ENCODE data around the gene WDR62.
"Not testable (repeated sequence)": the region's sequence is repeated elsewhere in the genome, so short reads cannot be mapped to it uniquely, and the experiment has no call there.

WDR62 gene

DNA sequence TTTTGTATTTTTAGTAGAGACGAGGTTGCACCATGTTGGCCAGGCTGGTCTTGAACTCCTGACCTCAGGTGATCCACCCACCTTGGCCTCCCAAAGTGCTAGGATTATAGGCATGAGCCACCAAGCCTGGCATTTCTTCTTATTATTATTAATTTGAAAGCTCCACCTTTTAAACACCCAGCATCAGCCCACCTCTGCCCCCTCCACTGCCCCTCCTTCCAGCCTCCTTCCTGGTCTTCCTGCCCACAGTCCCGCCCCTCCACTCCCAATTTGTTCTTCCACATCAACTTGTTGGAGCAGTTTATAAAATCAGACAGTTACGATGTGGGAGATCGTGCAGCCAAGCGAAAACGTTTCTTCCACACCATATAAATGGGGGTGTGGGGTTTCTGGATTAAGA lies 14.2 kb upstream of the WDR62 start:
- no peak for DNase-seq

DNA sequence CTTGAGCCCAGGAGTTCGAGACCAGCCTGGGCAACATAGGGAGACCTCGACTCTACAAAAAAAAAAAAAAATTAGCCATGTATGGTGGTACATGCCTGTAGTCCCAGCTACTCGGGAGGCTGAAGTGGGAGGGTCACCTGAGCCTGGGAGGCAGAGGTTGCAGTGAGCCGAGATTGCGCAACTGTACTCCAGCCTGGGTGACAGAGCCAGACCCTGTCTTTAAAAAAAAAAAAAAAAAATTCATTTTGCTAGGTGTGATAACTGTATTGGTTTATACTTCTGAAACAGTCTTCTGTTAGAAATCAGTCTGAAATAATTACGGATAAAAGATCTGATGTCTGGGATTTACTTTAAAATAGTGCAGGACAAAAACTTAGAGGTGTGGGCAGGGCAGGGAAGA lies 13.6 kb upstream of the WDR62 start:
- not testable (repeated sequence) for DNase-seq

GRCh38 chr19:36041831-36042230 lies 12.9 kb upstream of the WDR62 start:
- DNase-seq: no peak

GRCh38 chr19:36043952-36044351 lies 10.7 kb upstream of the WDR62 start:
- no peak for DNase-seq

DNA sequence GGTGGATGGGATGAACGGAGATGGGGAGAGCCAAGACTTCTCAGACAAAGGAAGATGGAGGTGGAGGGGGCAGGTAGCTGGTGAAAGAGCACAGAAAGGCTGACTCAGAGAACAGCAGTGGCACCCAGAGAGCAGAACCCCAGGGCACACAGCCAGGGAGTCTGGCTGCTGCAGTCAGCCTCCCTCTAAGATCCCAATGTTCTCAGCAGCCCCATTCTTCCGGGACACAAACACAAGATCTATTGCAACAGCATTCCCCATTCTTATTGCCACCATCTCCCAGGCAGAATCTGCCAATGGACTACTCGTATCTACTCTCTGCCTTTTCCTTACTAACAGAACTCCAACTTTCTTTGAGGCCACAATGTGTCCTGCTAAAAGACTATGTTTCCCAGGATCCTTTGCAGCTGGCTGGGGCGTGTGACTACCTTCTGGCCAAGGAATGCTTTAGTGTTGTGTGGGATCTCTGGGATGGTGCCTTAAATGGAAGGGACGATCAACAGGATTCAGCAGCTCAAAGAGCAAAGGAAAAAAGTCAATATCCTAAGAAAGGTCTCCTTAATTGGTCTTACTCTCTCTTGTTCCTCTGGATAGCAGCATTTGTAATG lies 8.2 kb upstream of the WDR62 start:
- no peak for DNase-seq

DNA sequence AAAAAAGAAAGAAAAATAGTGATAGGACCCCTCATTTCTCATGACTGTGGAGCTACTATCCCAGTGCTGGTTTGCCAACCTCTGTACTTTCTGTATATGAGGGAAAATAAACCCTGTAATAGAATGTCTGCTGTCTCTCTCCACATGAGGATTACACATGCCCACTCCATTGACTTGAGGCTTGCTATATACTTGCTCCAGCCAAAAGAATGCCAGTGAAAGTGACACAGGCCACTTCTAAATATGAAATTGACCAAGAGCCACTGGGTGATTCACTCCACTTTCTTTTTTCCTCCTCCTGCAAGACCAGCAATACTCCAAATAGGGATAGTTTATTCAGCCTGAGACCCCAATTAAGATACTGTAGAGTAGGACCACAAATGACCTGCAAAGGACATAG lies 6.9 kb upstream of the WDR62 start:
- no peak for DNase-seq

DNA sequence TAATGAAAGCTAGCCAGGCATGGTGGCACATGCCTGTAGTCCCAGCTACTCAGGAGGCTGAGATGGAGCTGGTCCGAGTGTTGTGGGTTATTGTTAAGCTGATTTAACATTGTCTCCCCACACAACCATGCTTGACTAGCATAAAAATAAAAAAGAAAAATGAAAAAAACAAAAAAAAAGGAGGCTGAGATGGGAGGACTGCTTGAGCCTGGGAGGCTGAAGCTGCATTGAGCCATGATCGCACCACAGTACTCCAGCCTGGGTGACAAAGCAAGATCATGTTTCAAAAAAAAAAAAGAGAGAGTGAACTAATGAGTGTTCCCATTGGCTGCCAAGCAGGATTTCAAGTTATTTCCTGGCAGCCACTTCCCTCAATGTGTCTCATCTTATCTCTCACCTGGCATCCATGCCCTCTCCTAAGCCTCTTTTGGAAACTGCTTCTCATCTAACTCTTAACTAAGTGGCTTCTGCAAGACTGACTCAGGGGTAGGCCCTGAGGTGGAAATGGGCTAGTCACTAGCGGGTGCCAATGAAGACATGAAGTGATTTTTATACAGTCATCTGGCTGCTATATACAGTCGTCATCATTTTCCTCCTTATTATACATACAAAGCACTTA lies 5.5 kb upstream of the WDR62 start:
- DNase-seq: no peak

- no peak for DNase-seq
Observed at GRCh38 chr19:36051236-36051635, 3.5 kb upstream of the WDR62 start.

GRCh38 chr19:36051637-36052036 lies 3.1 kb upstream of the WDR62 start:
- DNase-seq: no peak

DNA sequence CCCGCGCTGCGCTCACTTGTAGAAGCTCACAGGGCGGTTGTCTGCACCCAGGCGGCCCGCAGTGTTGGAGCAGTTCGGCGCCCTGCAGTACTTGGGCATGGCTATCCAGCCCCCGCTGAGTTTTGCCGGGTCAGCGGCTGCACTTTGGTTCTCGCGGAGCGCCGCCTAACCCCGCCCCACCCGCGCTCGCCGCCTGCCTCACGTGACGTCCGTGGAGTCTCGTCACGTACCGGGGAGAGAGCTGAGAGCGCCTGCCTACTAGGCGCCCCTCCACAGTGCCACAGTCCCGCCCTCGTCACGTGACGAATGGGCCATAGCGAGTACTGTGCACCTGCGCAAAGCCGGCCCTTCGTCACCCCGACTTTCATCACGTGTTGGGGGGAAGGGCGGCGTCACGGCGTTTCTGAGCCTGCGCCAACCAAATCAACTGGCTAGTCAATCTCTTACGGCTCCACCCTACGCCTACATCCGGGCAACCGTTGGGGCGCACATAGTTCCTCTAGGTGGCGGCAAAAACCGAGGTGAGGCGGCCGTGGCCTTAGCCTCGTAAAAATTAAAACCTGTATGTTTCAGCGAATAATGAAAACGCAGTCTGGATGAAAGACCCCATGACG lies 471 bp upstream of the WDR62 start, which contains the start of gene THAP8:
TSS of gene THAP8 (minus strand) at position 167 of the 614 bp plus-strand sequence. CDS start at position 99, 68 bp downstream.
- DNase-seq: peak; percentile 97

DNA sequence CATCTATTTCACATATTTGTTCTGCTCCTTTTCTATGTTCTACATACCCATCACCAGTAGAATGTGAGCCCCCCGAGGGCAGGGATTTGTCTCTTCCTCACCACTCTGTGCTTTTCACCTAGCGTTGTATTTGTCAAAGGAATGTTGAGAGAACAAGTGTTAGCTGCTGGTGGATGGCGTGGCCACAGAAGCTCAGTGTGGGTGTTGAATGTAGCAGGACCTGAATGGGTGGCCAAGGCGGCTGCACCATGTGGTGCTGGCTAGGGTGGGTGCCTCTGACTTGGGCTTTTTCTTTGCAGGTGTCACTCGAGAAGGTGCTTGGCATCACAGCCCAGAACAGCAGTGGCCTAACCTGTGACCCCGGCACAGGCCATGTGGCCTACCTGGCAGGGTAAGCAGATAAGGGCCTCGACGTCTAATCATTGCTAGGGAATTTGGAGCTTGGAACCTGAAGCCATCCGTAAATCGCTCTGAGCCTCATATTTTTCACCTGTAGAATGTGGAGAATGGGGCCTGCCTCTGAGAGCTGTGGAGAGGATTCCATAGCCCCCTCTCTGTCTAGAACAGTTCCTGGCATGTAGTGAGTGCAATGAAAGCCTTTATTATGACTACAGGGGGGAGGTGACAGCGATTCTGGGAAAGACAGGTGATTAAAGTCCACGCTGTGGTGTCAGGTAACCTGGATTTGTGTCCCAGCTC lies 3.9 kb downstream of the WDR62 start:
- DNase-seq: no peak

DNA sequence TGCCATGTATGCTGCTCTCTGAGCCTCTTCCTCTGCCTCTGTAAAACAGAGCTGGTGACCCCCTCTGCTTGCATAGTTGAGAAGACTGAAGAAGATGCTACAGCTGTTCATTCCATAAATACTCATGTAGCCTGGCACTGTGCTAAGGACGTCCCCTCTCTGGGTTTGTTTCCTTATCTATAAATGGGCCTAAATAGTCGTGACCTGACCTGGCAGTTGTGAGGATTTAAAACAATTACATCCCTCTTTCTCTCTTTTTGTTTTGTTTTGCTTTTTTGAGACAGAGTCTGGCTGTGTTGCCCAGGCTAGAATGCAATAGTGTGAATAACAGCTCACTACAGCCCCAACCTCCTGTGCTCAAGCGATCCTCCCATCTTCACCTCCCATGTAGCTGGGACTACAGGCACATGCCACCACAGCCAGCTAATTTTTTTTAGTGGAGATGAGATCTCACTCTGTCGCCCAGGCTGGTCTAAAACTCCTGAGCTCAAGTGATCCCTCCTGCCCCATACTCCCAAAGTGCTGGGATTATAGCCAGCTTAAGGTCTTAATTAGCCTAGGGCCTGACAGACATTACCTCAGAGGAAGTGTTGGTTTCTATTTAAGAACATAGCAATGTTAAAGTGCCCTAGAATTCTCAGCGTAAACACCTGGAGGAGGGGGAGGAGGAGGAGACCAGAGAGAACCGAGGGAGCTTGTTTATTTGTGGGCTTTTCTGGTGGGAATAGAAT lies 4.6 kb downstream of the WDR62 start:
- DNase-seq: no peak

DNA sequence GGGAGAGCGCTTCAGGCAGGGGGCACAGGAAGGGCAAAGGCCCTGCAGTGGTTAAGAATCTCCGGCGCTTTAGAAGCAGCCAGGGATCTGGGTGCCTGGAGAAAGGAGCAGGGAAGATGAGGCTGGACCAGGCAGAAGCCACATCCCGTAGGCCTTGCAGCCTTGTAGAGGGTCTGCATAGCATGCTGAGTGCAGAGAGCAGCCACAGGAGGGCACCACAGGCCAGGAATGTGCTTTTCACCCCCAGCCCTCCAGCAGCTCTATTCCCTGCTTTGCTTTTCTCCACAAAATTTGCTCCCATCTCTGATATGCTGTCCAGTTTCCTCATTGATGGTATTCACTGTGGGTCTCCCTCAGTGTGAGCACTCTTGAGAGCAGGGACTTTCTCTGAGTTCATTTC lies 5.7 kb downstream of the WDR62 start:
- DNase-seq: no peak

GRCh38 chr19:36061367-36061766 lies 6.7 kb downstream of the WDR62 start:
- no peak for DNase-seq

DNA sequence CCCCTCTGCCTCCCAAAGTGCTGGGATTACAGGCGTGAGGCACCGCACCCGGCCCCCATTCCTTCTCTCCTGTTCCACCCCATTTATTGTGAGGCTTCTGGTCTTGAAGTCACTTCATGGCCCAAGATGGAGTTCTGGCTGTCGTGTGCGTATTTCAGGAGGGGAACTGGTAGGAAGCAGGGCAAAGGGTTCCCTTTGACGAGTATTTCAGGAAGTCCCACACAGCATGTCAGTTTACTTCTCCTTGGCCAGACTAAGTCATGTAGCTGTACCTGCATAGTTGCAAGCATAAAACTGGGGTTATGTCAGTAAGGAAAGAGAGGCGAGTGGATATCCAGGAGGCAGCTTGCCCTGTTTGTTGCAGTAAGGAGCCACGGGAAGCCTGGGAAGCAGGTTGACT lies 10.1 kb downstream of the WDR62 start:
- DNase-seq: no peak

DNA sequence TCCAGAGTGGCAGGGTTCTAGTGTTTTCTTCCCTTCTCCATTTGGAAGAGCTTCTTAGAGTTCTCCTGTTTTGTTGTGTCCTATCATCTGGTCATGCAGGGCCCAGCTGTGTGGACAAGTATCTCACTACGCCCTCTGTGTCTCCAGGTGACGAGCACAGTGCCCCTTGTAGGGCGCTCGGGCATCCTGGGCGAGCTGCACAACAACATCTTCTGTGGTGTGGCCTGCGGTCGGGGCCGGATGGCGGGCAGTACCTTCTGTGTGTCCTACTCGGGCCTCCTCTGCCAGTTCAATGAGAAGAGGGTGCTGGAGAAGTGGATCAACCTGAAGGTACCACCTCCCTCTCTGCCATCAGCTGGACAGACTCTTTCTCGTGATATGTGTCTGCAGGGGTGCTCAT lies 13.0 kb downstream of the WDR62 start:
- DNase-seq: no peak

DNA sequence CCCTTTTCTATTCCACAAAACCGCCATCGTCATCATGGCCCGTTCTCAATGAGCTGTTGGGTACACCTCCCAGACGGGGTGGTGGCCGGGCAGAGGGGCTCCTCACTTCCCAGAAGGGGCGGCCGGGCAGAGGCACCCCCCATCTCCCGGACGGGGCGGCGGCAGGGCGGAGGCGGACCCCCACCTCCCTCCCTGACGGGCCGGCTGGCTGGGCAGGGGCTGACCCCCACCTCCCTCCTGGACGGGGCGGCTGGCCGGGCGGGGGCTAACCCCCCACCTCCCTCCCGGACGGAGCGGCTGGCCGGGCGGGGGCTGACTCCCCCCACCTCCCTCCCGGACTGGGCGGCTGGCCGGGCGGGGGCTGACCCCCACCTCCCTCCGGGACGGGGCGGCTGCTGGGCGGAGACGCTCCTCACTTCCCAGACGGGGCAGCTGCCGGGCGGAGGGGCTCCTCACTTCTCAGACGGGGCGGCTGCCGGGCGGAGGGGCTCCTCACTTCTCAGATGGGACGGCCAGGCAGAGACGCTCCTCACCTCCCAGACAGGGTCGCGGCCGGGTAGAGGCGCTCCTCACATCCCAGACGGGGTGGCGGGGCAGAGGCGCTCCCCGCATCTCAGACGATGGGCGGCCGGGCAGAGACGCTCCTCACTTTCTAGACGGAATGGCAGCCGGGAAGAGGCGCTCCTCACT lies 14.3 kb downstream of the WDR62 start:
- DNase-seq: not testable (repeated sequence)

DNA sequence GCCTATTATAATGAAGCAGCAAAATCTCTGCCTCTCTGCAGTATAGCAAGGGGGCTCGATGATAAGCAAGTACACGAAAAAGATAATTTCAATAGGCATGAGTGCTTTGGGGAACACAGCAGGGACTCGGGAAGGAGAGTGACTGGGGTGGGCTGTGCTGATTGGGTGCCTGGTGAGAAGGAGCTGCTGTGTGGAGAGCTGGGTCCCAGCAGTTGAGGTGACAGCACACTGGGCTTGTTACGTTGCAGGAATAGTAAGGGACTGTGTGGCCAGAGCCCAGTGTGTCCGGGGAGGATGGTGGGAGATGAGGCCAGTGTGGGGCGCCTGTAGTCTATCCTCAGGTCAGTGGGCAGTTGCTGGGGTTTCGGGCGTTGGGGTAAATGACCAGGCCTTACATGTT lies 17.4 kb downstream of the WDR62 start:
- DNase-seq: no peak

- DNase-seq: no peak
Observed at GRCh38 chr19:36073121-36073876, 18.6 kb downstream of the WDR62 start.

DNA sequence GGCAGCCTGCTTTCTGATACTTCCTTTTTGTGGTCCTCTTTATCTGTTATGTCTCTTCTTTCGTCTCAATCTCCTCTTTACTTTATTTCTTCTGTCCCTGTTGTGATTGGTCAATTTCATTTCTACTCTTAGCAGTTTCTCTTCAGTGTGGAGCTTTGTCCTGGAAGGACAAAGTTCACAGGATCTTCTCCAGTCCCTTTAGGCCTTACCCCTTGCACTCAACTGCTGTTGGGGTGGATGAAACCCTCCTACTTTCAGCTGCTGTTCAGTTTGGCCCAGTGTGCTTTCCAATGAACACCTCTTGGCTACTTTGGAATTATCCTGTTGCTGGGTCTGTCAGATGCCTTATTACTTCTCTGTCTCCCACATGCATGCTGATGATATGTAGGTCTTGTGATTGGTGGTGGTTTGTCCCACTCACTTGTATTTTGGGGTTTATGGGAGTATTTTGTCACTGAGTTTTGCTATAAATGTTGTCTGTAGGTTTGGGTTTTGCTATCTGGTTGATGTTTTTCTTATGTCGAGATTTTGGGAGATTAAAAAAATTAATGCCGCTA lies 24.8 kb downstream of the WDR62 start:
- no peak for DNase-seq

- DNase-seq: no peak
Observed at GRCh38 chr19:36081385-36081784, 26.7 kb downstream of the WDR62 start.

DNA sequence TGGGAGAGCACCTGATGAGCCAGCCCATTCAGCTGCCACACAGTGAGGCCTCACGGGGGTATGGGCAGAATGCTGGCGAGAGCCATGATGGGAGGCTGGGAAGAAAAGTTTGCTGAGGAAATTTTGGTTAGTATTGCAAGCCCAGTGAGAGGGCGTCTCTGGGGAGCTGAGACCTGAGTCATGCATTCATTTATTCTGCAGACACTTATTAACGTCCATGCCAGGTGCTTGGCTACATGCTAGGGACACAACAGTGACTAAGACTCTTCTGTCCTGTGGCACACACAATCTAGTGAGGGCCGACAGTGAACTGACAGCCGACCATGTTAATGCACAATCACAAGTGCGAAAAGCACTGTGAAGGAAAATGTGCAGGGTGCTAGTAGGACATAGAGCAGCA lies 27.2 kb downstream of the WDR62 start:
- DNase-seq: no peak
